Measurements from ENCODE around the gene ATP1B3.

Gene ATP1B3

DNA sequence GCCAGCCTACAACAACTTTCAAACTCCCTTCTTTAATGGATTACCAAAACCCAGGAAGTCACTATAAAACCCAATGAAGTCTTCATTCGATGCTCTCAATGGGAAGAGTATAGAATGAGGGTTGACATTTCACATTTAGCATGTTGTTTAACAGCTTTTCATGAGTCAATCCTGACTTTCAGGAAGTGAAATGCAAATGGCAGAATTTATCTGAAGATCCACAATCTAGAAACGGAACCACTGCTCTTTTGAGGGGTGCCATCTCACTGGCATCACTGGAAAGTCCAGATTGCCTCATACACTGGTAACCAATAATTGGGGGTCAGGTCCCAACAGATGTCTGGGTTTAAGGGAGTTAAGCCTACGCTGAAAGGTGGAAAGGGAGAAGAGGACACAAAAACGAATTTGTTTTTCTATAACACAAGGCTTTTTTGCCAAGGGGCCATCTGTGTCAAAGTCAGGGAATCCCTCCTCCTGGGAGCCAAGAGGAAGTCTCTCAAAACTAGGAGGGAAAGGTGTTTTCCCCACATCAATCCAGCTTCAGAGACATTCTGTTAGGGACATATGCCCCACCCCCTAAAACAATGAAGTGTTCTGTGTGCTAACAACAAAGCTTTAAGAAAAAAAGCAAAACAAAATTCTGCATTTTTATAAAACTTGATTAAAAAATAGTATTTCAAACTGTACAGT, 12.0 kb upstream of the ATP1B3 start:
- TF ChIP-seq, protein P1, sequence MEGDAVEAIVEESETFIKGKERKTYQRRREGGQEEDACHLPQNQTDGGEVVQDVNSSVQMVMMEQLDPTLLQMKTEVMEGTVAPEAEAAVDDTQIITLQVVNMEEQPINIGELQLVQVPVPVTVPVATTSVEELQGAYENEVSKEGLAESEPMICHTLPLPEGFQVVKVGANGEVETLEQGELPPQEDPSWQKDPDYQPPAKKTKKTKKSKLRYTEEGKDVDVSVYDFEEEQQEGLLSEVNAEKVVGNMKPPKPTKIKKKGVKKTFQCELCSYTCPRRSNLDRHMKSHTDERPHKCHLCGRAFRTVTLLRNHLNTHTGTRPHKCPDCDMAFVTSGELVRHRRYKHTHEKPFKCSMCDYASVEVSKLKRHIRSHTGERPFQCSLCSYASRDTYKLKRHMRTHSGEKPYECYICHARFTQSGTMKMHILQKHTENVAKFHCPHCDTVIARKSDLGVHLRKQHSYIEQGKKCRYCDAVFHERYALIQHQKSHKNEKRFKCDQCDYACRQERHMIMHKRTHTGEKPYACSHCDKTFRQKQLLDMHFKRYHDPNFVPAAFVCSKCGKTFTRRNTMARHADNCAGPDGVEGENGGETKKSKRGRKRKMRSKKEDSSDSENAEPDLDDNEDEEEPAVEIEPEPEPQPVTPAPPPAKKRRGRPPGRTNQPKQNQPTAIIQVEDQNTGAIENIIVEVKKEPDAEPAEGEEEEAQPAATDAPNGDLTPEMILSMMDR (IDR thresholded peaks at IDR 0.05; ENCODE audit: low read length): no peak
- TF ChIP-seq EZH2phosphoT487 (IDR thresholded peaks at IDR 0.05; ENCODE audit: low read length): no peak
- no peak for TF ChIP-seq EZH2 (optimal IDR thresholded peaks at IDR 0.05; ENCODE audit: low read depth, low read length)
- no peaks in the 10 kb centered on the region for H3K27me3 ChIP-seq (replicated peaks; ENCODE audit: insufficient read depth, low read length)
- H3K4me2 ChIP-seq (ENCODE audit: low read depth, low read length): no peak overlapping the region
- no peak overlapping the region for H2AFZ ChIP-seq (ENCODE audit: low read length)
- no peak overlapping the region for H3K27ac ChIP-seq (ENCODE audit: low read length)
- H3F3A ChIP-seq (ENCODE audit: insufficient read depth, low read length): no peaks in the 10 kb centered on the region
- H3K9me2 ChIP-seq (replicated peaks; ENCODE audit: insufficient read depth, low read length): no peaks in the 10 kb centered on the region
- H3K79me2 ChIP-seq (ENCODE audit: low read length): no peaks in the 10 kb centered on the region
- no peaks in the 10 kb centered on the region for H3K36me3 ChIP-seq (replicated peaks; ENCODE audit: insufficient read depth, low read length)
- no peaks in the 10 kb centered on the region for H3K9me3 ChIP-seq (replicated peaks; ENCODE audit: insufficient read depth, low read length)
- no peak overlapping the region for H3K4me3 ChIP-seq (ENCODE audit: low read length)
- H3K9ac ChIP-seq (ENCODE audit: low read length): no peak overlapping the region
- no peak for DNase-seq
- no peaks in the 10 kb centered on the region for H4K20me1 ChIP-seq (ENCODE audit: insufficient read depth, low read length)
- H3K4me1 ChIP-seq (ENCODE audit: low read length): no peaks in the 10 kb centered on the region

DNA sequence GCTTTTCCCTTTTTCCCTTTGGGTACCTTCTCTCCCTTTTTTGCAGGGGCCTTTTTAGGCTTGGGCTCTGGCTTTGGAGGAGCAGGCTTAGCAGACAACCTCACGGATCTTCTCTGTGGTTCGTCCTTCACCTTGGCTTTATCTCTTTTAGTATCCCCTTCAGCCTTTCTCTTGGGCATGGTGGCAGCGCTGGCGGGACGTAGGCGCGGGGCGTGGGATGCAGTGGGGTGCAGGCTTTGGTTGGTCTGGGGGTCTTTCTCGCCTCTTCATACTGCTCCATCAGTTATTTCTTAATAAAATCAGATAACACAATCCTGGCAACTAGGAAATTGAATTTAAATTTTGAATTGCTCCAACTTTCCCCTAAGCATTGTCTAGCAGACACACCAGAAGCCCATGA, 11.3 kb upstream of the ATP1B3 start:
- no peaks in the 10 kb centered on the region for H3K36me3 ChIP-seq (replicated peaks; ENCODE audit: insufficient read depth, low read length)
- TF ChIP-seq EZH2 (optimal IDR thresholded peaks at IDR 0.05; ENCODE audit: low read depth, low read length): no peak
- TF ChIP-seq EZH2phosphoT487 (IDR thresholded peaks at IDR 0.05; ENCODE audit: low read length): no peak
- TF ChIP-seq, protein P1 (IDR thresholded peaks at IDR 0.05; ENCODE audit: low read length): no peak
- H3K27ac ChIP-seq (ENCODE audit: low read length): no peak overlapping the region
- H3K9me3 ChIP-seq (replicated peaks; ENCODE audit: insufficient read depth, low read length): no peaks in the 10 kb centered on the region
- DNase-seq: no peak
- H3K4me1 ChIP-seq (ENCODE audit: low read length): no peaks in the 10 kb centered on the region
- no peak overlapping the region for H3K9ac ChIP-seq (ENCODE audit: low read length)
- H3K27me3 ChIP-seq (replicated peaks; ENCODE audit: insufficient read depth, low read length): no peaks in the 10 kb centered on the region
- H2AFZ ChIP-seq (ENCODE audit: low read length): no peak overlapping the region
- H3K4me3 ChIP-seq (ENCODE audit: low read length): no peak overlapping the region
- H3K4me2 ChIP-seq (ENCODE audit: low read depth, low read length): no peak overlapping the region
- no peaks in the 10 kb centered on the region for H3K9me2 ChIP-seq (replicated peaks; ENCODE audit: insufficient read depth, low read length)
- no peaks in the 10 kb centered on the region for H3F3A ChIP-seq (ENCODE audit: insufficient read depth, low read length)
- no peaks in the 10 kb centered on the region for H4K20me1 ChIP-seq (ENCODE audit: insufficient read depth, low read length)
- H3K79me2 ChIP-seq (ENCODE audit: low read length): no peaks in the 10 kb centered on the region

DNA sequence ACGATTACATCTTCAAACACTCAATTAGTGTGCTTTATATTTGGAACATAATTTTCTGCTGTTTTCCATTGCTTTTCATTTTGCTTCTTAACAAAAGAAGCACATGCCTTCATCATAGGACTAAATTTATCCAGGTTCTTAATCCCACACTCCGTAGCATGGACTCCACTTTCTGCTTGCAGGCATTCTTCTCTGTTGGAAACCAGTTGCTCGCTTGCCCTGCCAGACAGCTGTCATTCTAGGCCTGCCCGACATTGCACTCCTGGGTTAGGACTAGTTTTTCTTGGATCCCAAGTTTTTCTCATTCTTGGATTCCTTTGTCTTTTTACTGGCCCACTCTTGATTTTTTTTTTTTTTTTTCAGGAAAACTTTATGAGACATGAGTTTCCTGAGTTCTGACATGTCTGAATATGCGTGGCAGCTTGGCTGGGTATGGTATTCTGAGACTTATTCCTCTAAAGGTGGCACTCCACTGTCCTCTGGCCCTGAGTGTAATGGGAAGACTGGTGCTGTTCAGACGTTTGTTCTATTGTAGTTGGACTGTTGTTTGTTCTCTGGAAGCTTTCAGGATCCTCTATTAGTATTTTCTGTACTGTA, 6.3 kb upstream of the ATP1B3 start:
- Histone ChIP-seq H4K20me1 (ENCODE audit: insufficient read depth, low read length) (no peaks in the 10 kb centered on the region), H3F3A (ENCODE audit: insufficient read depth, low read length) (no peaks in the 10 kb centered on the region), H3K79me2 (ENCODE audit: low read length) (no peaks in the 10 kb centered on the region), H3K9me3 (replicated peaks; ENCODE audit: insufficient read depth, low read length) (no peaks in the 10 kb centered on the region), H3K4me2 (ENCODE audit: low read depth, low read length) (no peak overlapping the region), H3K4me3 (ENCODE audit: low read length) (no peak overlapping the region), H3K4me1 (ENCODE audit: low read length) (0 out of 2 replicates have a peak, but pooled peaks cover 2% of the 10 kb centered on the region), H3K27me3 (replicated peaks; ENCODE audit: insufficient read depth, low read length) (no peaks in the 10 kb centered on the region), H3K36me3 (replicated peaks; ENCODE audit: insufficient read depth, low read length) (no peaks in the 10 kb centered on the region), H2AFZ (ENCODE audit: low read length) (no peak overlapping the region), H3K9me2 (replicated peaks; ENCODE audit: insufficient read depth, low read length) (no peaks in the 10 kb centered on the region), H3K27ac (ENCODE audit: low read length) (no peak overlapping the region), H3K9ac (ENCODE audit: low read length) (no peak overlapping the region)
- no peak for DNase-seq
- TF ChIP-seq, protein P1 (IDR thresholded peaks at IDR 0.05; ENCODE audit: low read length): no peak
- TF ChIP-seq EZH2phosphoT487 (IDR thresholded peaks at IDR 0.05; ENCODE audit: low read length) (no peak), EZH2 (optimal IDR thresholded peaks at IDR 0.05; ENCODE audit: low read depth, low read length) (no peak)
